Mesenchymal stem cell (in vitro differentiated cells and primary cell): ENCODE data around the gene MIF4GD.

ENCODE experiments used
- DNase-seq: peaks from one replicate; pipeline ENCODE4 v3.0.0-alpha.2; 2013
- H2AFZ ChIP-seq: one replicate; pipeline ENCODE4 v1.6.1; 2013; ENCODE audit warnings: low read depth, mild to moderate bottlenecking, control low read depth, inconsistent platforms, low read length, moderate library complexity
- H2AK5ac ChIP-seq: 2 replicates; pipeline ENCODE4 v1.6.1; 2013; ENCODE audit warnings: low read length, moderate library complexity, mild to moderate bottlenecking, inconsistent platforms; ENCODE audit not compliant: severe bottlenecking
- H2BK120ac ChIP-seq: one replicate; pipeline ENCODE4 v1.6.1; 2013; ENCODE audit warnings: low read depth, mild to moderate bottlenecking, inconsistent platforms, low read length, moderate library complexity
- H2BK12ac ChIP-seq, 2 experiments: one replicate each; pipeline ENCODE4 v1.6.1; 2013; ENCODE audit warnings: inconsistent platforms in 2 of 2, low read length in 2 of 2, mild to moderate bottlenecking in 2 of 2, moderate library complexity in 2 of 2, control low read depth in 1 of 2
- H2BK15ac ChIP-seq: one replicate; pipeline ENCODE4 v1.6.1; 2013; ENCODE audit warnings: mild to moderate bottlenecking, low read depth, inconsistent platforms; ENCODE audit not compliant: poor library complexity, severe bottlenecking
- H2BK5ac ChIP-seq: 2 replicates; pipeline ENCODE4 v1.6.1; 2013; ENCODE audit warnings: low read depth, mild to moderate bottlenecking, low read length, control low read depth, inconsistent platforms; ENCODE audit not compliant: poor library complexity, severe bottlenecking
- H3K14ac ChIP-seq, 2 experiments: one replicate each; pipeline ENCODE4 v1.6.1; 2013; ENCODE audit warnings: inconsistent platforms in 2 of 2, low read length in 2 of 2, control low read depth in 1 of 2, mild to moderate bottlenecking in 1 of 2, moderate library complexity in 1 of 2
- H3K18ac ChIP-seq, 2 experiments: one replicate each; pipeline ENCODE4 v1.6.1; 2013; ENCODE audit warnings: inconsistent platforms in 2 of 2, low read length in 2 of 2, control low read depth in 1 of 2, low read depth in 1 of 2, mild to moderate bottlenecking in 1 of 2
- H3K23ac ChIP-seq, 2 experiments: one replicate each; pipeline ENCODE4 v1.6.1; 2013; ENCODE audit warnings: inconsistent platforms in 2 of 2, low read length in 2 of 2, mild to moderate bottlenecking in 2 of 2, moderate library complexity in 2 of 2, control low read depth in 1 of 2
- H3K27ac ChIP-seq: 2 replicates; pipeline ENCODE4 v1.5.1; 2013; ENCODE audit warnings: mild to moderate bottlenecking, moderate library complexity, low read length, control low read depth, inconsistent platforms; ENCODE audit not compliant: poor library complexity, severe bottlenecking
- H3K27me3 ChIP-seq, 2 experiments: 2 replicates each; pipeline versions ENCODE4 v1.6.1 to v1.7.0; 2013; ENCODE audit warnings: low read length in 2 of 2, mild to moderate bottlenecking in 2 of 2, moderate library complexity in 2 of 2, control low read depth in 1 of 2, inconsistent platforms in 1 of 2; ENCODE audit not compliant: control insufficient read depth in 1 of 2, insufficient read depth in 1 of 2
- H3K36me3 ChIP-seq, 2 experiments: 2 replicates each; pipeline versions ENCODE4 v1.6.1 to v1.7.0; 2013; ENCODE audit warnings: low read length in 2 of 2, control low read depth in 1 of 2, inconsistent platforms in 1 of 2, low read depth in 1 of 2, mild to moderate bottlenecking in 1 of 2; ENCODE audit not compliant: insufficient read depth in 2 of 2, control insufficient read depth in 1 of 2
- H3K4ac ChIP-seq, 2 experiments: one replicate each; pipeline ENCODE4 v1.6.1; 2013; ENCODE audit warnings: inconsistent platforms in 2 of 2, low read length in 2 of 2, mild to moderate bottlenecking in 2 of 2, moderate library complexity in 2 of 2, control low read depth in 1 of 2, low read depth in 1 of 2
- H3K4me1 ChIP-seq: 2 replicates; pipeline ENCODE4 v1.6.1; 2013; ENCODE audit warnings: low read depth, low read length, control low read depth; ENCODE audit not compliant: control insufficient read depth, insufficient read depth
- H3K4me2 ChIP-seq: 2 replicates; pipeline ENCODE4 v1.6.1; 2013; ENCODE audit warnings: low read length, mild to moderate bottlenecking, inconsistent platforms; ENCODE audit not compliant: poor library complexity, severe bottlenecking
- H3K4me3 ChIP-seq, 2 experiments: 2 replicates each; pipeline versions ENCODE4 v1.5.1 to v1.7.0; 2013; ENCODE audit warnings: low read length in 2 of 2, mild to moderate bottlenecking in 2 of 2, control low read depth in 1 of 2, low read depth in 1 of 2; ENCODE audit not compliant: insufficient read depth in 1 of 2
- H3K79me1 ChIP-seq: replicated peaks from 2 replicates; pipeline ENCODE4 v1.6.1; 2013; ENCODE audit warnings: mild to moderate bottlenecking, control low read depth, low read length, inconsistent platforms; ENCODE audit not compliant: poor library complexity, severe bottlenecking
- H3K9ac ChIP-seq: 2 replicates; pipeline ENCODE4 v1.7.0; 2013; ENCODE audit warnings: mild to moderate bottlenecking, low read length, moderate library complexity
- H3K9me3 ChIP-seq: 2 replicates; pipeline ENCODE4 v1.7.0; 2013; ENCODE audit warnings: mild to moderate bottlenecking, low read length; ENCODE audit not compliant: control insufficient read depth
- H4K8ac ChIP-seq: one replicate; pipeline ENCODE4 v1.6.1; 2013; ENCODE audit warnings: inconsistent platforms, mild to moderate bottlenecking, low read length, moderate library complexity
- H4K91ac ChIP-seq: one replicate; pipeline ENCODE4 v1.6.1; 2013; ENCODE audit warnings: mild to moderate bottlenecking, low read length, inconsistent platforms
- WGBS: methylation state at CpG from one replicate; pipeline ENCODE4 v1.1.7; 2013; ENCODE audit warnings: mixed read lengths; 5-methylcytosine and 5-hydroxymethylcytosine counted together

MIF4GD gene

DNA sequence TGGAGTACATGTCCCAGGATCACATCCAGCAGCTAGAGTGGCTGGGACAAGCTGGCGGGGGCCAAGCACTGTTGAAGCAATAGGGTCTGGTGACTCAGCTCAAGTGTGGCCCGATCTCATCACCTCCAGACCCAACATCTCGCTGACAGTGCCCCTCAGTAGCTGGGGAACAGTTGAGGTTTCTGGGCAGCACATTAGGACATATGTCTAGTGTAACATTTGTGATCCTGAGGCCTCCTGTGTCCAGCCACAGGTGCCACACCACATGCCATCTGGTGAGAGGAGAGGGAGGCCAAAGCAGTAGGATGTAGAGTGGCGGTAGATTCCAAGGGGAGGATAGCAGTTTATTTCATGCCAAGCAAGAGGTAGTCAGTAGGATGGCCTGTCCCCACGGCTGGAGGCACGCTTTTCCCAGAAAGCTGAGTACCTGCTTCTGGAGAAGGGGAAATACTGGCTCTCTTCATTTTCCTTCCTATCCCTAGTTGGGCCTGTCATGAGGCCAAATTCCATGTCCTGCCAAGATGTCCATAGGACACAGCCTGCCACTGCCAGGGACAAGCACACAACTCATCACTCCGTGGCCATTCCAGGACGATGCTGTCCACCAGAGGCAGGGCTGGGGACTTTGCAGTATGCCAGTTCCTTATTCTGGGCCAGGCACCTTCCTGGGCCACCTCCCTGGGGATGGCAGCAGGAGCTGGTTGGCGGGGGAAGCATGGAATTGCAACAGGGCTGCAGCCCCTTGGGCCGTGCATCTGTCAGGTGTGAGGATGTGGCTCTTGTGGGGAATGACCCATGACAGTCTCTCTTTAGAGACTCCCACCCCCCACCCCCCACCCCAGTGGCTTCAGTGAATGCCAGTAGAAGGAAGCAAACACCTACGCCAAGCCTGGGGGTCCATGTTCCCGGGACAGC lies 33.7 kb downstream of the MIF4GD start:
- Histone ChIP-seq H2BK12ac (no peak overlapping the region), H4K8ac (no peak overlapping the region), H3K18ac (no peak overlapping the region), H3K4me1 (no peaks in the 10 kb centered on the region), H3K14ac (no peak overlapping the region), H4K91ac (no peak overlapping the region), H3K4me3 (no peak overlapping the region), H3K79me1 (peaks cover 15% of the 10 kb centered on the region), H3K4me2 (no peak overlapping the region), H2BK120ac (no peak overlapping the region), H2AFZ (no peak overlapping the region), H3K36me3 (peaks cover 81 to 91% of the 10 kb centered on the region in 2 experiments), H3K27me3 (no peaks in the 10 kb centered on the region), H3K27ac (no peak overlapping the region), H3K4ac (no peak overlapping the region), H2AK5ac (no peak overlapping the region), H2BK15ac (no peak overlapping the region), H3K23ac (no peak overlapping the region), H3K9me3 (no peaks in the 10 kb centered on the region), H3K9ac (no peak overlapping the region), H2BK5ac (no peak overlapping the region)
- WGBS, result 93% methylated on average over 10 of the region's 12 CpGs
- no peak for DNase-seq

DNA sequence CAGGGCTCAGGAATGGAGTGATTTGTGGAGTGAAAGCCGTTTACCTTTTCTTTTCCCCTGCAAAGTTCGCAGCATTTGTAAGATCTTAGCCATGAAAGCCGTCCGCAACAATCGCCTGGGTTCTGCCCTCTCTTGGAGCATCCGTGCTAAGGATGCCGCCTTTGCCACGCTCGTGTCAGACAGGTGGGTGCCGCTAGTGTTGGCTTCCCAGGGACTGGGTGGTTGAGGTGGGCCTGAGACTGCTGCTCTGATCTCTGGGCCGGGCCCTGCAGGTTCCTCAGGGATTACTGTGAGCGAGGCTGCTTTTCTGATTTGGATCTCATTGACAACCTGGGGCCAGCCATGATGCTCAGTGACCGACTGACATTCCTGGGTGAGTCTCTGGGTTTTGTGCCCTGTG lies 38.2 kb downstream of the MIF4GD start:
- Histone ChIP-seq H2BK5ac (no peak overlapping the region), H3K4me3 (no peak overlapping the region), H2BK12ac (no peak overlapping the region), H2AK5ac (no peak overlapping the region), H3K9me3 (no peaks in the 10 kb centered on the region), H2BK15ac (no peak overlapping the region), H3K9ac (no peak overlapping the region), H2BK120ac (no peak overlapping the region), H2AFZ (no peak overlapping the region), H3K18ac (no peak overlapping the region), H3K27ac (no peak overlapping the region), H3K79me1 (peaks cover 27% of the 10 kb centered on the region), H3K14ac (no peak overlapping the region), H3K27me3 (no peaks in the 10 kb centered on the region), H4K91ac (no peak overlapping the region), H3K4me2 (no peak overlapping the region), H3K4ac (no peak overlapping the region), H4K8ac (no peak overlapping the region), H3K36me3 (peaks cover 73 to 82% of the 10 kb centered on the region in 2 experiments), H3K4me1 (no peaks in the 10 kb centered on the region), H3K23ac (no peak overlapping the region)
- 99% methylated on average over 13 of the region's 13 CpGs for WGBS
- DNase-seq, result no peak

DNA sequence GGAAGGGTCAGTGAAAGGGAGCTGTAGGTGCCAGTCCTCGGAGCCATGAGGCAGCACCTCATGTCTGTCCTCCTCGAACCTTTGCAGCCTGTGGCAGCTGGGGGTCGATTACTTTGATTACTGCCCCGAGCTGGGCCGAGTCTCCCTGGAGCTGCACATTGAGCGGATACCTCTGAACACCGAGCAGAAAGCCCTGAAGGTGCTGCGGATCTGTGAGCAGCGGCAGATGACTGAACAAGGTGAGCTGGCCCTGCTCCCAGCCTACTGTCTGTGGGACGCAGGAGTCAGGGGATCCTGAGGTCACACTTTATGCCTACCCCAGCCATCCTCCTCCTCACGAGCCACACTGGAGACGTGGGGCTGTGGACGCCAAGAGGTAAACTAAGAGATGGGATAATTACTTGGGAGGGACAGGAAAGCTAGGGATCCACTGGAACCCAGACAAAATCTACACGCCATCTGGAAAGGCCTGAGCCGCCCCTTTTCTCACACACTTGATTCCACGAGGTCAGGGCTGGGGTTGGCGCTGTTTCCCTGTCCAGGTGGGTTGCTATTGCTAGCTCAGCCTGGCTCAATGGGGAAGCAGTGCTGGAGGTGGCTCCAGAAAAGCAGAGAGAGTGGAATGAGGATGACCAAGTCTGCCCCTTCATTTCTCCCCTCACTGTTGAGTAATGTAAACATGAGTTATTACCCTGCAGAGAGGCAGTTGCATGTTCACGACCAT lies 39.1 kb downstream of the MIF4GD start:
- H2AFZ ChIP-seq, result no peak overlapping the region
- no peak overlapping the region for H4K8ac ChIP-seq
- H3K9me3 ChIP-seq, result no peaks in the 10 kb centered on the region
- DNase-seq, result no peak
- no peak overlapping the region for H2BK15ac ChIP-seq
- H4K91ac ChIP-seq, result no peak overlapping the region
- WGBS, result 94% methylated on average over 18 of the region's 18 CpGs
- H3K4me1 ChIP-seq, result no peaks in the 10 kb centered on the region
- H3K27me3 ChIP-seq, result no peaks in the 10 kb centered on the region
- no peak overlapping the region for H2BK5ac ChIP-seq
- no peak overlapping the region for H3K4ac ChIP-seq
- no peak overlapping the region for H3K23ac ChIP-seq
- no peak overlapping the region for H2BK12ac ChIP-seq
- no peak overlapping the region for H3K4me2 ChIP-seq
- no peak overlapping the region for H3K14ac ChIP-seq
- no peak overlapping the region for H2BK120ac ChIP-seq
- no peak overlapping the region for H3K4me3 ChIP-seq
- H3K36me3 ChIP-seq, result peaks cover 65 to 77% of the 10 kb centered on the region in 2 experiments
- peaks cover 27% of the 10 kb centered on the region for H3K79me1 ChIP-seq
- no peak overlapping the region for H2AK5ac ChIP-seq
- no peak overlapping the region for H3K27ac ChIP-seq
- no peak overlapping the region for H3K9ac ChIP-seq
- no peak overlapping the region for H3K18ac ChIP-seq

- H3K9ac ChIP-seq, result no peak overlapping the region
- H3K14ac ChIP-seq, result no peak overlapping the region
- no peaks in the 10 kb centered on the region for H3K27me3 ChIP-seq
- H2AK5ac ChIP-seq, result no peak overlapping the region
- no peak overlapping the region for H3K23ac ChIP-seq
- no peak overlapping the region for H2BK12ac ChIP-seq
- no peak for DNase-seq
- H3K4ac ChIP-seq, result no peak overlapping the region
- H2BK120ac ChIP-seq, result no peak overlapping the region
- H2BK5ac ChIP-seq, result no peak overlapping the region
- no peak overlapping the region for H2BK15ac ChIP-seq
- H3K36me3 ChIP-seq, result peaks cover 68 to 77% of the 10 kb centered on the region in 2 experiments
- no peak overlapping the region for H3K4me3 ChIP-seq
- H4K8ac ChIP-seq, result no peak overlapping the region
- H3K4me2 ChIP-seq, result no peak overlapping the region
- no peak overlapping the region for H3K18ac ChIP-seq
- WGBS, result 97% methylated on average over 5 of the region's 8 CpGs
- no peak overlapping the region for H2AFZ ChIP-seq
- H4K91ac ChIP-seq, result no peak overlapping the region
- no peak overlapping the region for H3K27ac ChIP-seq
- peaks cover 27% of the 10 kb centered on the region for H3K79me1 ChIP-seq
- no peaks in the 10 kb centered on the region for H3K9me3 ChIP-seq
- no peaks in the 10 kb centered on the region for H3K4me1 ChIP-seq
Observed at GRCh38 chr17:75231071-75231470, 40.0 kb downstream of the MIF4GD start.
